HG03457 (cell line): Measurements from ENCODE around the gene ANKLE1.
"Not testable (repeated sequence)": the region's sequence is repeated elsewhere in the genome, so short reads cannot be mapped to it uniquely, and the experiment has no call there.

Source experiments
- ATAC-seq: cut with Tn5 transposase; IDR thresholded peaks from one replicate; pipeline ENCODE4 v1.9.1; 2021; ENCODE audit warnings: moderate number of reproducible peaks; ENCODE audit not compliant: unreplicated experiment

Gene ANKLE1

GRCh38 chr19:17283504-17283996 is 1.8 kb downstream of the ANKLE1 start:
- no peak for ATAC-seq

GRCh38 chr19:17285415-17286135 is 3.9 kb downstream of the ANKLE1 start:
- no peak for ATAC-seq

- ATAC-seq: no peak
These were observed 4.6 kb downstream of the ANKLE1 start for GRCh38 chr19:17286263-17286662.

GRCh38 chr19:17286752-17287151 is 5.1 kb downstream of the ANKLE1 start:
- ATAC-seq: no peak

- ATAC-seq: no peak
These were observed 7.8 kb downstream of the ANKLE1 start for GRCh38 chr19:17289489-17289888.

- ATAC-seq: no peak
These were observed 10.8 kb downstream of the ANKLE1 start for GRCh38 chr19:17292301-17293074.

- ATAC-seq: no peak
These were observed 11.9 kb downstream of the ANKLE1 start for GRCh38 chr19:17293605-17294004.

GRCh38 chr19:17294051-17294891 is 12.6 kb downstream of the ANKLE1 start:
- no peak for ATAC-seq

DNA sequence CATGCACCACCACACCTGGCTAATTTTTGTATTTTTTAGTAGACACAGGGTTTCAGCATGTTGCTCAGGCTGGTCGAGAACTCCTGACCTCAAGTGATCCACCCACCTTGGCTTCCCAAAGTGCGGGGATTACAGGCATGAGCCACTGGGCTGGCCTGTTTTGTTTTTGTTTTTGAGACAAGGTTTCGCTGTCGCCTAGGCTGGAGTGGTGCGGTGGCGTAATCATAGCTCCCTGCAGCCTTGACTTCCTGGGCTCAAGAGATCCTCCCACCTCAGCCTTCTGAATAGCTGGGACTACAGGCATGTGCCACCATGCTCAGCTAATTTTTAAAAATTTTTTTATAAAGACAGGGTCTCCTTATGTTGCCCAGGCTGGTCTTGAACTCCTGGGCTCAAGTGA is 13.8 kb downstream of the ANKLE1 start:
- ATAC-seq: not testable (repeated sequence)

DNA sequence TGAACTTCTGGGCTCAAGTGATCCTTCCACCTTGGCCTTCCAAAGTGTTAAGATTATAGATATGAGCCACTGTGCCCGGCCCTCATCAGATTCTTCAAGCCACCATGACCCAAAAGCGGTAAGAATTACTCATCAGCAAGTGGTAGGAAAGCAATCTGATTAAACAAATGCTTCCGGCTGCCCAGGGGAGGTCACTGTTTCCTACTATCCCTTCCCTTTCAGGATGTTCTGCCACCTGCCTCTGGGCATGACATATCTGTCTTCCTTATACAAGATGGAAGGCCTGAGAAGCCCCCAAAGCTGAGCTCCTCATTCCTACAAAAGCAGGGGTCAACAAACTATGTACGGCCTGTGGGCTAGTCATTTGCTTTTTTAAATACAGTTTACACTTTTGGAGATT is 14.6 kb downstream of the ANKLE1 start:
- no peak for ATAC-seq

- no peak for ATAC-seq
These were observed 15.3 kb downstream of the ANKLE1 start for GRCh38 chr19:17296976-17297375.

GRCh38 chr19:17300992-17301619 is 19.4 kb downstream of the ANKLE1 start:
- no peak for ATAC-seq

DNA sequence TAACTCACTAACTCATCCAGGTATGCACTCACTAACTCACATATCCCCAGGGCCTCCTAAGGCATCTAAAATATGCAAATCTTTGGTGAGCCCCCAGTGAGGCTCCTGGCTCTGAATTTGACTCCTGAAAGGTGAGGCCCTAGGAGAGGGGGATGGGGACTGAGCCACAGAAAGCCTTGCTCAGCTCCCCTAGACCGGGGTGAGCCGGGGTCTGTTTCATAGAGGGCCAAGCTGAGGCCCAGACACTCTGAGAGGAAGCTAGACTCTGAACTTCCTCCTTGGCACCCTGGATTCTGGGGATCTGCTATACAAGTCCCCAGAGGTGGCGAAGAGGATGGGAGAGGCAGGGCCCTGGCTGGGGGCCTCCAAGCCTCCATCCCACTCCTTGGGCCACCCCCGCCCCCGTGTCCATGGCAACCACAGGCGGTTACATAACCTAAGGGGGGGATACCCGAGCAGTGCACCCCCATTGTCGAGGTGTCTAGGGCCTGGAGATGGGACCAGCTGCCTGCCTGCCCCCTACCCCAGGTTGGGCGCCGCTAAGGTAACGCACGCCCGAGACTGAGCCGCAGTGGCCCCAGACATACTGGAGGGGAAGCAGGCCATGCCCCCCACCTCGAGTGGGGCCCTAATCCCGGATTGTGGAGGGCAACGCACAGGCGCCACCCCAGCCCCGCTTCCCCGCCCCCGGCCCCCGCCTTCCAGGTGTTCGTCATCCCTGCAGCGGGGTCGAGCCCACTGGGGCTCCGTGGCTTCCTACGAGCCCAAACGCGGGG is 20.9 kb downstream of the ANKLE1 start:
- no peak for ATAC-seq

GRCh38 chr19:17303167-17303939 is 21.7 kb downstream of the ANKLE1 start, which contains the start of gene ABHD8:
Gene ABHD8, minus strand, starts transcription at chr19:17303425. Its CDS starts 1,809 bp downstream, at chr19:17301616.
- ATAC-seq: peak; percentile 32

- no peak for ATAC-seq
These were observed 22.2 kb downstream of the ANKLE1 start for GRCh38 chr19:17303940-17304267.

DNA sequence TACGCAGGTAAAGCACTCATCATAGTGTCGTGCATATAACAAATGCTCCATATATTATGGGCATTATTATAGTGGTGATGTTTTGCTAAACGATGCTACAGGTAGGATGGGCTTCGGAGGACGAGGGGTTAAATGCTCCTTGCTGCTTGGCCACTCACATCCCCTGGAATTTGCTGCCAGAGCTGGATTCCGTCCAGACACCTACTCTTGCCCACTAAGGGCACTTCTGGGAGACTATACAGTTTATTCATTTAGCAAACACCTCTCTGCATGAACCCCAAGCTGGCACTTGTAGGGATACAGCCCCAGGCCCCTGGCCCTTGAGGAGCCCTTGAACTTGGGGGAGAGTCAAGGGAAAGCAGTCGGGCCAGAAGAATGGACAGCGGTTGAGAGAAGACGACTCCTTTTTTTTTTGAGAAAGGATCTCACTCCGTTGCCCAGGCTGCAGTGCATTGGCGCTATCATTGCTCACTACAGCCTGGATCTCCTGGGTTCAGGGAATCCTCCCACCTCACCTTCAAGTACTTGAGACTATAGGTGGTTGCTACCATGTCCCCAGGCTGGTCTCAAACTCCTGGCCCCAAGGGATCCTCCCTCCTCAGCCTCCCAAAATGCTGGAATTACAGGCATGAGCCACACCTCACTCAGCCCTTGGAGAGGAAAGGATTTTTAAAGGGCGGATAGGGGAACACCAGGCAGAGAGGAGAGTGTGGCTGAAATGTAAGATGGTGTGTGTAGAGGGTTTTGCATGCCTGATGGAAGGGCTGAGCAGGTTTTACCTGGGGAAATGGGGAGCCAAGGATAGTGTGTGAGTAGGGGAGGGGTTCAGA is 22.9 kb downstream of the ANKLE1 start:
- no peak for ATAC-seq

GRCh38 chr19:17305216-17305516 is 23.5 kb downstream of the ANKLE1 start:
- no peak for ATAC-seq

GRCh38 chr19:17305517-17306284 is 24.0 kb downstream of the ANKLE1 start, which contains the start of gene MRPL34:
Gene MRPL34, plus strand, starts transcription at chr19:17305872. Its CDS starts 21 bp downstream, at chr19:17305893.
- peak; percentile 51 for ATAC-seq
